NCI-H345 treated with DMSO at 0.1 percent for 48 hours (cell line): Measurements from ENCODE around the gene DENND4B.
A peak's percentile ranks its signal among the peaks of the same experiment; 100 is the strongest.
"Not testable (repeated sequence)": the region's sequence is repeated elsewhere in the genome, so short reads cannot be mapped to it uniquely, and the experiment has no call there.

Source experiments
- DNase-seq: peaks from one replicate; lab custom pipeline; 2025; ENCODE audit not compliant: unreplicated experiment; lab: John Stamatoyannopoulos, UW

DENND4B gene

GRCh38 chr1:153946622-153947241 lies at the start of gene DENND4B:
Gene DENND4B (minus strand): TSS chr1:153946718. CDS start chr1:153944374, 2,344 bp downstream.
- DNase-seq = peak; percentile 70

GRCh38 chr1:153995640-153996039 lies 49.1 kb upstream of the DENND4B start:
- DNase-seq = no peak

- DNase-seq = no peak
These were observed 48.7 kb upstream of the DENND4B start for GRCh38 chr1:153995202-153995601.

- DNase-seq = no peak
These were observed 45.3 kb upstream of the DENND4B start for GRCh38 chr1:153991806-153992205.

- DNase-seq = no peak
These were observed 44.7 kb upstream of the DENND4B start for GRCh38 chr1:153991151-153991630.

GRCh38 chr1:153990468-153991150 lies 44.1 kb upstream of the DENND4B start, which contains the start of gene RPS27:
Gene RPS27 (plus strand): TSS chr1:153990762. CDS start chr1:153990797, 35 bp downstream.
- DNase-seq = peak; percentile 100

GRCh38 chr1:153987621-153988020 lies 41.1 kb upstream of the DENND4B start:
- DNase-seq = no peak

- peak; percentile 73 for DNase-seq
These were observed 39.6 kb upstream of the DENND4B start, which contains the start of gene RAB13 for GRCh38 chr1:153985941-153986761. Gene RAB13 (minus strand): TSS chr1:153986339. CDS start chr1:153986236, 103 bp downstream.

GRCh38 chr1:153985341-153985912 lies 38.9 kb upstream of the DENND4B start:
- no peak for DNase-seq

- no peak for DNase-seq
These were observed 37.8 kb upstream of the DENND4B start for GRCh38 chr1:153984123-153984894.

GRCh38 chr1:153981735-153982134 lies 35.2 kb upstream of the DENND4B start:
- not testable (repeated sequence) for DNase-seq

GRCh38 chr1:153979091-153979490 lies 32.6 kb upstream of the DENND4B start:
- not testable (repeated sequence) for DNase-seq

GRCh38 chr1:153978274-153978909 lies 31.9 kb upstream of the DENND4B start:
- DNase-seq = no peak

- DNase-seq = peak; percentile 95
These were observed 31.0 kb upstream of the DENND4B start, which contains the start of gene JTB for GRCh38 chr1:153977250-153978240. Gene JTB (minus strand): TSS chr1:153977674. CDS start chr1:153977252, 422 bp downstream.

- no peak for DNase-seq
These were observed 30.3 kb upstream of the DENND4B start for GRCh38 chr1:153976819-153977249.

- no peak for DNase-seq
These were observed 27.0 kb upstream of the DENND4B start for GRCh38 chr1:153973525-153973924.

- no peak for DNase-seq
These were observed 26.6 kb upstream of the DENND4B start for GRCh38 chr1:153973071-153973470.

GRCh38 chr1:153970346-153970745 lies 23.8 kb upstream of the DENND4B start:
- DNase-seq = no peak
